Activated CD8-positive, alpha-beta T cell treated with anti-CD3 and anti-CD28 coated beads for 36 hours (primary cell): ENCODE measurements around the gene DEFB113. TPM values are rescaled to one million over a fixed set of nuclear protein-coding genes. Genes with fewer than 3 reads are reported as not detected.

Experiments
- ATAC-seq: fragments of 200-7000 bp; cut with Tn5 transposase; one replicate; pipeline ENCODE4 v1.10.0; 2021; ENCODE audit warnings: mild to moderate bottlenecking, moderate library complexity
- CTCF ChIA-PET: fragments of 350-600 bp; sonication (Branson Sonifier 250); formaldehyde crosslinking; loops from one replicate; lab custom pipeline; 2021; ENCODE audit warnings: antibody characterized with exemption; lab: Charles Lee
- POLR2A ChIA-PET: fragments of 350-600 bp; sonication (Branson Sonifier 250); formaldehyde crosslinking; loops from one replicate; lab custom pipeline; 2021; ENCODE audit warnings: antibody characterized with exemption; lab: Charles Lee
- DNase-seq: peaks from one replicate; pipeline ENCODE4 v3.0.0-alpha.2; 2020
- H3K27ac Mint-ChIP-seq: one replicate; pipeline ENCODE4 v1.8.0; 2021; ENCODE audit warnings: mild to moderate bottlenecking, mixed read lengths
- H3K27me3 Mint-ChIP-seq: one replicate; pipeline ENCODE4 v1.8.0; 2021; ENCODE audit warnings: mixed read lengths
- H3K36me3 Mint-ChIP-seq: one replicate; pipeline ENCODE4 v1.8.0; 2021; ENCODE audit warnings: low read depth, mixed read lengths
- H3K4me1 Mint-ChIP-seq: one replicate; pipeline ENCODE4 v1.8.0; 2021; ENCODE audit warnings: low read depth, mixed read lengths
- H3K4me3 Mint-ChIP-seq: one replicate; pipeline ENCODE4 v1.8.0; 2021; ENCODE audit warnings: mild to moderate bottlenecking, moderate library complexity, mixed read lengths
- H3K9me3 Mint-ChIP-seq: one replicate; pipeline ENCODE4 v1.8.0; 2021; ENCODE audit warnings: mixed read lengths
- CTCF ChIP-seq: fragments of 200-600 bp; IDR thresholded peaks from one replicate; pipeline ENCODE4 v1.8.0; 2022; ENCODE audit warnings: antibody characterized with exemption, mild to moderate bottlenecking
- intact Hi-C: fragments of 100-400 bp; cut with micrococcal nuclease; formaldehyde crosslinking; loops from one replicate; pipeline ENCODE4 v1.10.0; 2022
- total RNA-seq, 2 experiments: library from RNA; stranded (reverse); gene quantifications; one replicate each; pipeline ENCODE4 v1.2.3, GENCODE V29; 2021

DEFB113 gene
- total RNA-seq, 2 experiments from 2014 or later = not detected

GRCh38 chr6:49933526-49933925, 35.9 kb downstream of the DEFB113 start:
- no peaks in the 10 kb centered on the region for H3K36me3 Mint-ChIP-seq
- H3K9me3 Mint-ChIP-seq = no peaks in the 10 kb centered on the region
- no peaks in the 10 kb centered on the region for H3K27me3 Mint-ChIP-seq
- CTCF ChIA-PET = no interaction called here
- POLR2A ChIA-PET = no interaction called here
- ATAC-seq (no peak), DNase-seq (no peak)
- TF ChIP-seq CTCF = no peak
- no peaks in the 10 kb centered on the region for H3K4me1 Mint-ChIP-seq
- no peak overlapping the region for H3K4me3 Mint-ChIP-seq
- intact Hi-C loops = no loop called here
- H3K27ac Mint-ChIP-seq = no peak overlapping the region

- H3K36me3 Mint-ChIP-seq = no peaks in the 10 kb centered on the region
- H3K27me3 Mint-ChIP-seq = no peaks in the 10 kb centered on the region
- DNase-seq (no peak), ATAC-seq (no peak)
- H3K9me3 Mint-ChIP-seq = peaks cover 2% of the 10 kb centered on the region
- intact Hi-C loops = no loop called here
- H3K27ac Mint-ChIP-seq = no peak overlapping the region
- CTCF ChIA-PET = no interaction called here
- H3K4me1 Mint-ChIP-seq = no peaks in the 10 kb centered on the region
- TF ChIP-seq CTCF = no peak
- H3K4me3 Mint-ChIP-seq = no peak overlapping the region
- POLR2A ChIA-PET = no interaction called here
These were observed 40.1 kb downstream of the DEFB113 start for GRCh38 chr6:49929340-49929739.

- Mint-ChIP-seq H3K36me3 (no peaks in the 10 kb centered on the region), H3K9me3 (peaks cover 2% of the 10 kb centered on the region)
- intact Hi-C loops = no loop called here
These were observed 45.6 kb downstream of the DEFB113 start for GRCh38 chr6:49923826-49924225.

GRCh38 chr6:49919935-49920644, 49.3 kb downstream of the DEFB113 start:
- no peak for DNase-seq
- ChIA-PET CTCF (no interaction called here), POLR2A (interaction anchor here (0.6 kb wide), 1 partner anchor 176 kb away, joined by 3 read pairs; the partner anchor contains the start of gene CRISP3)
- Mint-ChIP-seq H3K27ac (no peak overlapping the region), H3K9me3 (peaks cover 2% of the 10 kb centered on the region), H3K4me3 (no peak overlapping the region), H3K4me1 (no peaks in the 10 kb centered on the region), H3K36me3 (no peaks in the 10 kb centered on the region), H3K27me3 (no peaks in the 10 kb centered on the region)
- TF ChIP-seq CTCF = no peak
- intact Hi-C loops = no loop called here
- ATAC-seq = no peak

More at GRCh38 chr6:49923826-49924225, 45.6 kb downstream of the DEFB113 start:
- no peak for TF ChIP-seq CTCF
- CTCF ChIA-PET = no interaction called here
- POLR2A ChIA-PET = no interaction called here
- Mint-ChIP-seq H3K27me3 (no peaks in the 10 kb centered on the region), H3K4me1 (no peaks in the 10 kb centered on the region), H3K27ac (no peak overlapping the region), H3K4me3 (no peak overlapping the region)
- no peak for DNase-seq
- ATAC-seq = no peak

GRCh38 chr6:49919261-49919660, 50.2 kb downstream of the DEFB113 start:
- POLR2A ChIA-PET = no interaction called here

More at GRCh38 chr6:49919261-49919660, 50.2 kb downstream of the DEFB113 start:
- Mint-ChIP-seq H3K36me3 (no peaks in the 10 kb centered on the region), H3K4me1 (no peaks in the 10 kb centered on the region), H3K27ac (no peak overlapping the region), H3K27me3 (no peaks in the 10 kb centered on the region), H3K4me3 (no peak overlapping the region), H3K9me3 (peaks cover 2% of the 10 kb centered on the region)
- intact Hi-C loops = no loop called here
- TF ChIP-seq CTCF = no peak
- CTCF ChIA-PET = no interaction called here
- no peak for DNase-seq
- no peak for ATAC-seq
